ENCODE data around the gene ADH1A.
"Not testable (repeated sequence)": the region's sequence is repeated elsewhere in the genome, so short reads cannot be mapped to it uniquely, and the experiment has no call there.

Gene ADH1A

DNA sequence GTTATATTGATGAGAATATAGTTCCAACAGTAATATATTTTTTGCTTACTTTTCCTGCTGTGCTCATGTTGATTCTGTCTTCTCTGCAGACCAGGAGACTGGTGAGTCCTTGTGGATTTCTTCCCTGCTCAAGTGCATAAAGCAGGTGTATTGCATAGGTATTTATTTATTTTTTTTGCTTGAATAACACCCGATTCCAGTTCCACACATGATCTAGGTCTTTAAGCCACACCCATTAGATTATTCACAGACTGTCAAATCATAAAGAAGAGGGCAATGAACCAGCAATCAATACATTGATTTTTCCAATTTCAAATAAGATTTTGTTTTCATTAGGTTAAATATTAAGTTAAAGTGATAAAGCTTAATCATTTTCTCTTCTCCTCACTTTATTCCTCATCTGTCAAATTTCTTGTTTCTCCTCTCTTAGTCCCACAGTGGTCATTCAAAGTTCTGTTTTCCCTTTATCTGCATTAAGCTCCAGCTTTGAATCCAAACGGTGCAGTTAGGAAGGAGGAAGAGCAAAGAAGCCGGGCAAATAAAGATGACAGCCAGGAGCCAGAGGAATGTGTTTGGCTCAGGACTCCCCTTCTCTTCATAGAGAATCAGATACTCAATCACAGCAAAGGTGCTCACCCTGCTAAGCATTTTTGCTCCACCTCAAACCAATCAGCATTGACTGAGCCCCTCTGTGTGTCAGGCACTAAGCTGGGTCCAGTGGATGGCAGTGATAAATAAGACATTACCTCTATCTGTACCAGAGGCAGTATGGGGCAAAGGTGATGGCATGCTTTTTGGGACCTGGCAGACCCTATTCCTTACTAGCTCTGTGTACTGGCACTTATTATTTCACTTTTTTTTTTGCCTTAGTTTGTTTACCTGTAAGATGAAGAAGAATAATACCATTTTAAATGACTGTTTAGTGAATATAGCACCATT lies at the start of gene ADH1A:
TSS of gene ADH1A (minus strand) at position 138 of the 939 bp plus-strand sequence. CDS start at position 67, 71 bp downstream.
- no peak for DNase-seq (ENCODE audit: extremely low spot score, insufficient read length, low read depth)
- no peak for FAIRE-seq

GRCh38 chr4:99339172-99339571 lies 48.4 kb upstream of the ADH1A start:
- no peak for FAIRE-seq
- DNase-seq (ENCODE audit: extremely low spot score, insufficient read length, low read depth): no peak

DNA sequence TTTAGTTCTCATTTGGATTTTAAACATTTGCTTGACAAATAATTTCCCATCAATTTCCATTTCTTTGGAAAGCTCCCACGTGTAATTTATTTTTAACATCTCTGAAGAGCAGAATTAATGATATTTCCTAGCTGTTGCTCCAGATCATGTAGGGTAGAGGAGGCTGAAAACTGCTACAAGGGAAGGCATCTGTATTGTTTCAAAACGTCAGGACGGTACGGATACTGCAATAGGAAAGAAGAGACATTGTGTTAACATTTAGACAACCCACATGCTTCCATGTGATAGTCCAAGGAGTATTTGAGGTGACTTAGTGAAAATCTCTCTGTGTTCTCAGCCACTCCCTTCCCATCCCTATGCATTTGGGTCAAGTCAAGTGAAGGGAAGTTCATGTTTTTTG lies 45.8 kb upstream of the ADH1A start:
- FAIRE-seq: no peak
- no peak for DNase-seq (ENCODE audit: extremely low spot score, insufficient read length, low read depth)

- DNase-seq (ENCODE audit: extremely low spot score, insufficient read length, low read depth) (no peak), FAIRE-seq (no peak)
Observed at GRCh38 chr4:99334880-99335279, 44.1 kb upstream of the ADH1A start.

- no peak for FAIRE-seq
- DNase-seq (ENCODE audit: extremely low spot score, insufficient read length, low read depth): no peak
Observed at GRCh38 chr4:99330648-99331047, 39.9 kb upstream of the ADH1A start.

DNA sequence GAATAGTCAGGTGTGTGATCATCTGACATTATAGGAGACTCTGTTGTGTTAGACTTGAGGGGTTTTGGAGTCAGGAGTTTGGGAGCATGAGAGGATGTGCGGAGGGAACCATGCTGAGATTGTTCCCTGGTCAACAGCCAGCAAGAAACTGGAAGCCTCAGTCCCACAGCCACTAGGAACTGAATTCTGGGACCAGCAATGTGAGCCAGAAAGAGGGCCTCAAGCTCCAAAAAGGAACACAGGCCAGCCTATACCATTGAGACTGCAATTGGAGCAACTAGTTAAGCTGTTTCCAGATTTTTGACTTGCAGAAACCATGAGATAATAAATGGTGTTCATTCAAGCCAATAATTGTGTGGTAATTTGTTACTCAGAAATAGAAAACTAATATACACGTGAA lies 39.1 kb upstream of the ADH1A start:
- no peak for FAIRE-seq

DNA sequence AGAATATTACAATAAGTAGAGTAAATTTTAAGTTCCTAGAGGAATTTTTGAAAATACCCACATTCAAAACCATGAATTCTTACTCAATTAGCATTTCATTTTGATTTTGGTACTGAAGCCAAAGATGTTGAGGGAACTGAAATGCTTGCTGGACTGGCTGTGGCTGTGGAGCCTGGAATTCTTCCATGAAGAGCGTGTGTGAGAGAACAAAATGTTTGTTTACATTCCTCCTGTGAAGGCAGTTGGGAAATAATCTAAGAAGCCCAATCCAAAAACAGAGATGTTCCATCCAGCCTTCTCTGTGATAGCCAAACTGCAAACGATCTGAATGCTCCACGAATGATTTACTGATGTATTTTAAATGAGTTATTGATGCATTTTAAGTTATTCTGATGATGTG lies 34.2 kb upstream of the ADH1A start:
- DNase-seq (ENCODE audit: extremely low spot score, insufficient read length, low read depth) (no peak), FAIRE-seq (no peak)

More for the DNA sequence above, 39.1 kb upstream of the ADH1A start:
- no peak for DNase-seq (ENCODE audit: extremely low spot score, insufficient read length, low read depth)

- FAIRE-seq (no peak), DNase-seq (ENCODE audit: extremely low spot score, insufficient read length, low read depth) (no peak)
Observed at GRCh38 chr4:99324361-99324760, 33.6 kb upstream of the ADH1A start.

DNA sequence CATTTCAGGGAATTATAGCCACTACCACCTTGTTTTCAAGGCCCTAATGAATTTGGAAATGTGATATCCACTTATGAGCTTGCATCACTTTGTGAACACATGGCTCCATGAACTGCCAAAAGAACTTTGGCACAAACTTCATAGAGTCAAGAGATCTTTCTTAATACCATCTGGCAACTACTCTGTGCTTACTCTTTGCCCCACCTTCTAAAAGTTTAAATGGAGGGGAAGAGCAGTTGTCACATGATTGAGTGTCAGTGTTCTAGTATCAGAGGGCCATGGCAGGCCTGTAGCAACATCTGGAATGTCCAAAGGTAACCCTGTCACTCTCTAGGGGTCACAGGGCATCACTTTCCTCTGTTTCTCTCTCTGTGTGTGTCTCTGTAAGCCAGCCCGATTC lies 33.0 kb upstream of the ADH1A start:
- FAIRE-seq (no peak), DNase-seq (ENCODE audit: extremely low spot score, insufficient read length, low read depth) (no peak)

DNA sequence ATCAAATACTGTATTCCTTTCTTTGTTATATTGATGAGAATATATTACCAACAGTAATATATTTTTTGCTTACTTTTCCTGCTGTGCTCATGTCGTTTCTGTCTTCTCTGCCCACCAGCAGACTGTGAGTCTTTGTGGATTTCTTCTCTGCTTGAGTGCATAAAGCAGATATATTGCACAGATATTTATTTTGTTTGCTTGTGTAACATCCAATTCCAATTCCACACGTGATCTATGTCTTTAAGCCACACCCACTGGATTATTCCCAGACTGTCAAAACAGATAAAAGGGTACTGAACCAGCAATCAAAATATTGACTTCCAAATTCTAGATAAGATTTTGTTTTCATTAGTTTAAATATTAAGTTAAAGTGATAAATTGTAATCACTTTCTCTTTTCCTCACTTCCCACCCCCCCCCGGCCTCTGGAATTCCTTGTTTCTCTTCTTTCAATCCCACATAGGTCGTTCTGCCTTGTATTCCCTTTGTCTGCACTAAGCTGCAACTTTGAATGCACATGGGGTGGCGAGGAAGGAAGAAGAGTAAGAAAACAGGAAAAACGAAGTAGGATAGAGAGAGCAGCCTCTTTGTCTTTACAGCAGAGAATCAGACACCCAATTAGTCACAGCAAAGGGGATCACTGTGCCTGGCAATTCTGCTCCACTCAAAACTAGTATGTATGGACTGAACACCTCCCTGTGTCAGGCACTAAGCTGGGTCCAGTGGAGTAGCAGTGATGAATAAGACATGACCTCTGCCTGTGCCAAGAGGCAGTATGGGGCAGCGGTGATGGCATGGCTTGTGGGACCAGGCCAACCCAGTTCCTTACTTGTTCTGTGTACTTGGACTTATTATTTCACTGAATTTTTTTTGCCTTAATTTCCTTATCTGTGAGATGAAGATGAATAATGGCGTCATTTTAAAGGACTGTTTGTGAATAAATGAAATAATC lies 30.7 kb upstream of the ADH1A start, which contains the start of gene ADH1B:
TSS of gene ADH1B (minus strand) at position 161 of the 951 bp plus-strand sequence. CDS start at position 91, 70 bp downstream.
- no peak for FAIRE-seq
- DNase-seq (ENCODE audit: extremely low spot score, insufficient read length, low read depth): no peak

DNA sequence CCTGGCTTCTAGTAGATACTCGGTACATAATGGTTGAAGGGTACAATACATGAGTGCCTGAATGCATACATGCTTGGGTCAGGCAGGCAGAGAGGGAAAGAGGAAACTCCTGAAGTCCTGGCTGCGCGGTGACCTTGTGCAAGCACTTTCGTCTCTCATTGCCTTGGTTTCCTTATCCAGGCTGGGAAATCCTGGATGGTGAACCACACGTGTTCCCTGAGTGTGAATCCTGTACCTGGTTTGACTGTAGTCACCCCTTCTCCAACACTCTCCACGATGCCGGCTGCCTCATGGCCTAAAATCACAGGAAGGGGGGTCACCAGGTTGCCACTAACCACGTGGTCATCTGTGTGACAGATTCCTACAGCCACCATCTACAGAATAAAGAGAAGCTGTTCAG lies 27.0 kb upstream of the ADH1A start:
- DNase-seq (ENCODE audit: extremely low spot score, insufficient read length, low read depth); FAIRE-seq: not testable (repeated sequence)

DNA sequence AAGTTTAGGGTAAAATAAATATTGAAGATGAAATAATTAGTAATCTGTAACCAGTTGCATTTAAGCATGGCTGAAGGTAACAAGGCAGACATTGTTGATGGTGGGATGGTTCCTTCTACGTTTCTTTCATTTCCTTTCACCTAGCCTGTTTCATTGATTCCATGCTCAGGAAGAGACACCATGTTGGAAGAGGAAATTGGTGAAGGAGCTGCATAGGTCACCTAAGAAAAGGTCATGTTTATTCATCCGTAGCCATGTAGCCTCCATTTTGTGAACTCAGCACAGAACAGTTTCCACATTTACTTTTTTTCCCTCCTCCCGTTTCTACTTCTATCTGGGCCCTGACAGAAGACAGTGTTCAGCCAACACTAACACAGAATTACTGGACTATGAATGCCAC lies 26.6 kb upstream of the ADH1A start:
- DNase-seq (ENCODE audit: extremely low spot score, insufficient read length, low read depth): no peak
- no peak for FAIRE-seq

DNA sequence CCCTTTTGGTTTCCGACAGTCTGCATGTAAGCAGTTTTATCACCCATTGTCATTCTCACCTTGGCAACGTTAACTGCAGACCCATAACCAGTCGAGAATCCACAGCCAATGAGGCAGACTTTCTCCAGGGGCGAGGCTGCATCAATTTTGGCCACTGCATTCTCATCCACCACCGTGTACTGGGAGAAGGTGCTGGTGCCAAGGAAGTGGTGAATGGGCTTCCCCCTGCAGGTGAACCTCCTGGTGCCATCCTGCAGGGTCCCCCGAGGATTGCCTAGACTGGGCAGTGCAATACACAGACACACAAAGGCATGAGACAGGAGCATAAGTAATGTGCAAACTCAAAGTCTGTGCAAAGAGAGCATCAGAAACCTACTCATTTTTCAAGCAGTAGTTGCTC lies 25.1 kb upstream of the ADH1A start:
- DNase-seq (ENCODE audit: extremely low spot score, insufficient read length, low read depth): no peak
- FAIRE-seq: no peak

- no peak for DNase-seq (ENCODE audit: extremely low spot score, insufficient read length, low read depth)
- no peak for FAIRE-seq
Observed at GRCh38 chr4:99314211-99314610, 23.4 kb upstream of the ADH1A start.

GRCh38 chr4:99310389-99310788 lies 19.6 kb upstream of the ADH1A start:
- DNase-seq (ENCODE audit: extremely low spot score, insufficient read length, low read depth): no peak
- no peak for FAIRE-seq

- DNase-seq (ENCODE audit: extremely low spot score, insufficient read length, low read depth) (no peak), FAIRE-seq (no peak)
Observed at GRCh38 chr4:99305638-99306400, 15.0 kb upstream of the ADH1A start.

DNA sequence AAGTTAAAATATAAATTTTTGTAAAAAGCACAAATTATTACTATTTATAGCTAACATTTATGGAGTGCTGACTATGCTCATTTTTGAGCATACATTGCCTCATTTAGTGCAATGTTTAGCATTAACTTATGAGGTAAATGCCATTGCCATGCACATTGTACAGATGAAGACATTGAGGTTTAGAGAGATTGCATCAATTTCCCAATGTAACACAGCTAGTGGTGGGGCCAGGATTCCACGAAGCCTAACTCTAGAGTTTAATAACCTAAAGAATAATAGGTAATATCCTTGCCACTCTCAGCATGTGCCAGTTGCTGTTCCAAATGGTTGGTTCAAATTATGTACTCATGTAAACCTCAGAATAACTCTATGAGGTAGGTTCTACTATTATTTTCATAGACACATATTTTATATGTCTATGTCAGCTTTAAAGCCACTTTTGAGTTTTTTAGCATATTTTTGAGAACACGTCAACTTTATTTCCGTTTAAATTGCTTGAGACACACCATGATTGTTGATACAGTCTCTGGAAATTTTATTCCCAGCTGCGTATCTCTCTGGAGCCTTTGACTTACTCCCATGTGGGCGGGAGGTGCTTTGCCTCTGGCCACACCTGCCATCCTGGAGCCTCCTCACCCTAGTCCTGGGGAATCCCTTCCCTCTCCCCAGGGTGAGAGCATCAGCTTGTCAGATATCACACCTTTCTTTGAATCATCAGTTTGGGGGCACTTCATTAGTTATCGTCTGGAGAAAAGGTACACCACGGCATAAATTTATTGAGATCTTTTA lies 10.8 kb upstream of the ADH1A start:
- DNase-seq (ENCODE audit: extremely low spot score, insufficient read length, low read depth): no peak
- FAIRE-seq: no peak

DNA sequence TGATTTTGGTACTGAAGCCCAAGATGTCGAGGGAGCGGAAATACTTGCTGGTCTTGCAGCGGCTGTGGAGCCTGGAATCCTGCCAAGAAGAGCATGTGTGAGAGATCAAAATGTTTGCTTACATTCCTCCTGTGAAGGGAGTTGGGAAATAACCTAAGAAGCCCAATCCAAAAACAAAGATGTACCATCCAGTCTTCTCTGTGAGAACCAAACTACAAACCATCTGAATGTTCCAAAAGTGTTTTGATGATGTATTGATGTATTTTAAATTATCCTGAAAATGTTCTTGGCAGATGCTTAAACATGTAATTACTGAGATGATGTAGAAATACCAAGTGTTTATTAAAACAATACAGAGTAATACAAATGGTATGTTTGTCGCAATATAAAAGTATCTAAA lies 10.1 kb upstream of the ADH1A start:
- FAIRE-seq (no peak), DNase-seq (ENCODE audit: extremely low spot score, insufficient read length, low read depth) (no peak)

DNA sequence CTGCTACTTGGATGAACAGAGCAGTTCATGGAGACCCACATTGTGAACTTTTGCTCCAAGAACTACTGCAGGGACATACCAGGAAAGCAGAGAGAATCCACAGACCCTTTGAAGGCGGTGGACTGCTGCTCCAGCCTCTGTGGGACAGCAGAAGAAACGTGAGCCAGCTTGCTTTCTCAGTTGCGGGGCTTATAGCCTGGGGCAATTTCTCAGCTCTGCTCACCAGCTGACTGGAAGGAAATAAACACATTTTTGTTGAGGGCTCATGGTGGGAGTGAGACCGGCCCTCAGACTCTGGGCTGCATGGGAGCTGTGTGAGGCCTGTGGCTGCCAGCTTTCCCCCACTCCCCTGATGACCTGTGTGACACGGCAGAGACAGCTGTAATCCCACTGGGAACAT lies 2.6 kb upstream of the ADH1A start:
- DNase-seq (ENCODE audit: extremely low spot score, insufficient read length, low read depth) (no peak), FAIRE-seq (no peak)
